GM12892 (cell line): ENCODE data around the gene RIN1.

Experiments
- POLR2A ChIP-seq: IDR thresholded peaks from 2 replicates; pipeline ENCODE4 v1.6.1; 2011; ENCODE audit warnings: low read depth, low read length, control low read depth
- POLR2AphosphoS5 ChIP-seq: IDR thresholded peaks from 2 replicates; pipeline ENCODE4 v1.6.1; 2011; ENCODE audit warnings: low read depth, low read length, control low read depth

- TF ChIP-seq POLR2AphosphoS5 (no peak), POLR2A (no peak)
These were observed 12.6 kb downstream of the RIN1 start for GRCh38 chr11:66323684-66324083.
